Measurements from ENCODE around the gene FABP7.

Gene FABP7

GRCh38 chr6:122817766-122818165, 38.2 kb downstream of the FABP7 start:
- Histone ChIP-seq H3K4me3 (ENCODE audit: low read length) (no peak overlapping the region), H3K4me2 (ENCODE audit: low read length) (no peak overlapping the region), H3K9ac (ENCODE audit: low read length) (no peak overlapping the region), H3K36me3 (replicated peaks; ENCODE audit: low read depth, low read length) (no peaks in the 10 kb centered on the region), H3K79me2 (ENCODE audit: low read length) (no peaks in the 10 kb centered on the region), H2AFZ (ENCODE audit: low read depth, low read length) (no peak overlapping the region), H3K27ac (ENCODE audit: low read length) (no peak overlapping the region), H3K4me1 (ENCODE audit: low read length) (no peaks in the 10 kb centered on the region), H4K20me1 (ENCODE audit: insufficient read depth, low read length) (no peaks in the 10 kb centered on the region), H3K27me3 (ENCODE audit: low read depth, low read length) (no peaks in the 10 kb centered on the region), H3K9me3 (ENCODE audit: insufficient read depth, low read length) (no peaks in the 10 kb centered on the region)
- no peak for TF ChIP-seq EZH2phosphoT487 (IDR thresholded peaks at IDR 0.05; ENCODE audit: low read depth)
- TF ChIP-seq CTCF (IDR thresholded peaks at IDR 0.05; ENCODE audit: low read depth, low read length), result no peak

GRCh38 chr6:122818866-122819265, 39.4 kb downstream of the FABP7 start:
- Histone ChIP-seq H2AFZ (ENCODE audit: low read depth, low read length) (no peak overlapping the region), H3K4me3 (ENCODE audit: low read length) (no peak overlapping the region), H3K79me2 (ENCODE audit: low read length) (no peaks in the 10 kb centered on the region), H3K27me3 (ENCODE audit: low read depth, low read length) (no peaks in the 10 kb centered on the region), H3K36me3 (replicated peaks; ENCODE audit: low read depth, low read length) (no peaks in the 10 kb centered on the region), H3K27ac (ENCODE audit: low read length) (no peak overlapping the region), H3K9ac (ENCODE audit: low read length) (no peak overlapping the region), H3K9me3 (ENCODE audit: insufficient read depth, low read length) (no peaks in the 10 kb centered on the region), H4K20me1 (ENCODE audit: insufficient read depth, low read length) (no peaks in the 10 kb centered on the region), H3K4me2 (ENCODE audit: low read length) (no peak overlapping the region), H3K4me1 (ENCODE audit: low read length) (no peaks in the 10 kb centered on the region)
- no peak for TF ChIP-seq CTCF (IDR thresholded peaks at IDR 0.05; ENCODE audit: low read depth, low read length)
- no peak for TF ChIP-seq EZH2phosphoT487 (IDR thresholded peaks at IDR 0.05; ENCODE audit: low read depth)

GRCh38 chr6:122821095-122821494, 41.6 kb downstream of the FABP7 start:
- Histone ChIP-seq H3K36me3 (replicated peaks; ENCODE audit: low read depth, low read length) (no peaks in the 10 kb centered on the region), H3K79me2 (ENCODE audit: low read length) (no peaks in the 10 kb centered on the region), H4K20me1 (ENCODE audit: insufficient read depth, low read length) (no peaks in the 10 kb centered on the region), H2AFZ (ENCODE audit: low read depth, low read length) (no peak overlapping the region), H3K9me3 (ENCODE audit: insufficient read depth, low read length) (no peaks in the 10 kb centered on the region), H3K27ac (ENCODE audit: low read length) (no peak overlapping the region), H3K4me1 (ENCODE audit: low read length) (no peaks in the 10 kb centered on the region), H3K4me3 (ENCODE audit: low read length) (no peak overlapping the region), H3K4me2 (ENCODE audit: low read length) (no peak overlapping the region), H3K27me3 (ENCODE audit: low read depth, low read length) (no peaks in the 10 kb centered on the region), H3K9ac (ENCODE audit: low read length) (no peak overlapping the region)
- no peak for TF ChIP-seq EZH2phosphoT487 (IDR thresholded peaks at IDR 0.05; ENCODE audit: low read depth)

GRCh38 chr6:122825163-122825562, 45.6 kb downstream of the FABP7 start:
- Histone ChIP-seq H3K9me3 (ENCODE audit: insufficient read depth, low read length) (no peaks in the 10 kb centered on the region), H3K27ac (ENCODE audit: low read length) (no peak overlapping the region)
- TF ChIP-seq CTCF (IDR thresholded peaks at IDR 0.05; ENCODE audit: low read depth, low read length), result no peak
- TF ChIP-seq EZH2phosphoT487 (IDR thresholded peaks at IDR 0.05; ENCODE audit: low read depth), result no peak

GRCh38 chr6:122829456-122829855, 49.9 kb downstream of the FABP7 start:
- no peaks in the 10 kb centered on the region for H3K9me3 ChIP-seq (ENCODE audit: insufficient read depth, low read length)
- no peaks in the 10 kb centered on the region for H4K20me1 ChIP-seq (ENCODE audit: insufficient read depth, low read length)
- no peak overlapping the region for H3K9ac ChIP-seq (ENCODE audit: low read length)
- no peaks in the 10 kb centered on the region for H3K27me3 ChIP-seq (ENCODE audit: low read depth, low read length)
- no peak overlapping the region for H3K27ac ChIP-seq (ENCODE audit: low read length)
- no peak overlapping the region for H2AFZ ChIP-seq (ENCODE audit: low read depth, low read length)
- H3K4me3 ChIP-seq (ENCODE audit: low read length), result no peak overlapping the region
- H3K4me1 ChIP-seq (ENCODE audit: low read length), result no peaks in the 10 kb centered on the region
- no peak overlapping the region for H3K4me2 ChIP-seq (ENCODE audit: low read length)
- H3K79me2 ChIP-seq (ENCODE audit: low read length), result no peaks in the 10 kb centered on the region
- TF ChIP-seq EZH2phosphoT487 (IDR thresholded peaks at IDR 0.05; ENCODE audit: low read depth) (no peak), CTCF (IDR thresholded peaks at IDR 0.05; ENCODE audit: low read depth, low read length) (no peak)
- H3K36me3 ChIP-seq (replicated peaks; ENCODE audit: low read depth, low read length), result no peaks in the 10 kb centered on the region

More at GRCh38 chr6:122825163-122825562, 45.6 kb downstream of the FABP7 start:
- no peak overlapping the region for H3K9ac ChIP-seq (ENCODE audit: low read length)
- no peak overlapping the region for H3K4me3 ChIP-seq (ENCODE audit: low read length)
- no peaks in the 10 kb centered on the region for H3K79me2 ChIP-seq (ENCODE audit: low read length)
- no peaks in the 10 kb centered on the region for H4K20me1 ChIP-seq (ENCODE audit: insufficient read depth, low read length)
- H3K36me3 ChIP-seq (replicated peaks; ENCODE audit: low read depth, low read length), result no peaks in the 10 kb centered on the region
- H2AFZ ChIP-seq (ENCODE audit: low read depth, low read length), result no peak overlapping the region
- H3K4me2 ChIP-seq (ENCODE audit: low read length), result no peak overlapping the region
- no peaks in the 10 kb centered on the region for H3K4me1 ChIP-seq (ENCODE audit: low read length)
- no peaks in the 10 kb centered on the region for H3K27me3 ChIP-seq (ENCODE audit: low read depth, low read length)

Data from OCI-LY3 (cell line).